Right atrium auricular region (tissue), 2 donors: ENCODE measurements around the gene PIK3R5. TPM values are rescaled to one million over a fixed set of nuclear protein-coding genes. Genes with fewer than 3 reads are reported as not detected.

ENCODE experiments used
- DNase-seq: peaks from one replicate; pipeline ENCODE4 v3.0.0-alpha.2; 2019; ENCODE audit warnings: low spot score
- H3K27ac ChIP-seq, 2 donors: fragments of 200-600 bp; sonication (generic); 1 replicate in 1 of 2; 2 replicates in 1 of 2; pipeline ENCODE4 v1.5.1; 2016 to 2019
- H3K27me3 ChIP-seq, 2 donors: fragments of 200-600 bp; sonication (generic); one replicate each; pipeline versions ENCODE4 v1.5.1 to v1.6.0; 2017 to 2019
- H3K36me3 ChIP-seq: fragments of 200-600 bp; sonication (generic); one replicate; pipeline ENCODE4 v1.5.1; 2016
- H3K4me1 ChIP-seq, 2 donors: fragments of 200-600 bp; sonication (generic); one replicate each; pipeline versions ENCODE4 v1.5.1 to v1.6.0; 2017 to 2019
- H3K4me3 ChIP-seq, 2 donors: fragments of 200-600 bp; sonication (generic); 1 replicate in 1 of 2; 2 replicates in 1 of 2; pipeline ENCODE4 v1.5.1; 2017 to 2019; ENCODE audit warnings: mild to moderate bottlenecking in 1 of 2, moderate library complexity in 1 of 2
- H3K9me3 ChIP-seq, 2 donors: fragments of 200-600 bp; sonication (generic); one replicate each; pipeline ENCODE4 v1.5.1; 2019
- CTCF ChIP-seq, 2 donors: fragments of 200-600 bp; sonication (generic); IDR thresholded peaks; one replicate each; pipeline ENCODE4 v1.5.1; 2019; ENCODE audit warnings: antibody characterized with exemption in 2 of 2
- total RNA-seq, 2 donors: library from RNA; depleted of rRNA; stranded (reverse); fragments of >200 nt; gene quantifications; one replicate each; pipeline ENCODE4 v1.1.0, GENCODE V29; 2016

PIK3R5 gene
- total RNA-seq, 2 donors from 2014 or later: 5.0 to 7.5 TPM

DNA sequence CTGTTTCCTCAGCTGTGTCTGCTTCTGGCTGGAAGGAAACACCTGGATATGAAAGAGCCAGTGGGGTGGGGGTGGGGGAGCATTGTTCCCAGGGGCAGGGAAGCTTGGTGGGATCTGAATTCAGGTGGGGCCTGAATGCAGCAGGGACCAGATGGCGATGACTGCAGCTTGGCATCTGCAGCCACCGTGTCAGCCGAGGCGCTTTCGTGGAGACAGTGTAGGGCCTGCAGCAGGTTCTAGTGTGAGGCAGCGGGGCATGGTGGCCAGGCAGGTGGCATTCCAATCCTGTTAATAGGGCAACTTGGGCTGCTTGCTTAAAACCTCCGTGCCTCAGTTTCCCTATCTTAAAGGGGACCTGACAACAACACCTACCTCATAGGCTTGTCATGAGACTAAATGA, 99.7 kb downstream of the PIK3R5 start:
- Histone ChIP-seq H3K27ac (no peak overlapping the region), H3K9me3 (no peaks in the 10 kb centered on the region), H3K4me1 (peaks cover 0 to 6% of the 10 kb centered on the region in 2 donors), H3K4me3 (no peak overlapping the region), H3K27me3 (no peaks in the 10 kb centered on the region), H3K36me3 (no peaks in the 10 kb centered on the region)
- no peak for TF ChIP-seq CTCF (IDR thresholded peaks at IDR 0.05)
- no peak for DNase-seq

- H3K36me3 ChIP-seq: no peaks in the 10 kb centered on the region
- peaks cover 0 to 6% of the 10 kb centered on the region in 2 donors for H3K4me1 ChIP-seq
- no peak overlapping the region for H3K27ac ChIP-seq
- H3K27me3 ChIP-seq: no peaks in the 10 kb centered on the region
- H3K9me3 ChIP-seq: no peaks in the 10 kb centered on the region
- DNase-seq: no peak
- no peak for TF ChIP-seq CTCF (IDR thresholded peaks at IDR 0.05)
- no peak overlapping the region for H3K4me3 ChIP-seq
Observed at GRCh38 chr17:8865385-8865784, 100.1 kb downstream of the PIK3R5 start.

DNA sequence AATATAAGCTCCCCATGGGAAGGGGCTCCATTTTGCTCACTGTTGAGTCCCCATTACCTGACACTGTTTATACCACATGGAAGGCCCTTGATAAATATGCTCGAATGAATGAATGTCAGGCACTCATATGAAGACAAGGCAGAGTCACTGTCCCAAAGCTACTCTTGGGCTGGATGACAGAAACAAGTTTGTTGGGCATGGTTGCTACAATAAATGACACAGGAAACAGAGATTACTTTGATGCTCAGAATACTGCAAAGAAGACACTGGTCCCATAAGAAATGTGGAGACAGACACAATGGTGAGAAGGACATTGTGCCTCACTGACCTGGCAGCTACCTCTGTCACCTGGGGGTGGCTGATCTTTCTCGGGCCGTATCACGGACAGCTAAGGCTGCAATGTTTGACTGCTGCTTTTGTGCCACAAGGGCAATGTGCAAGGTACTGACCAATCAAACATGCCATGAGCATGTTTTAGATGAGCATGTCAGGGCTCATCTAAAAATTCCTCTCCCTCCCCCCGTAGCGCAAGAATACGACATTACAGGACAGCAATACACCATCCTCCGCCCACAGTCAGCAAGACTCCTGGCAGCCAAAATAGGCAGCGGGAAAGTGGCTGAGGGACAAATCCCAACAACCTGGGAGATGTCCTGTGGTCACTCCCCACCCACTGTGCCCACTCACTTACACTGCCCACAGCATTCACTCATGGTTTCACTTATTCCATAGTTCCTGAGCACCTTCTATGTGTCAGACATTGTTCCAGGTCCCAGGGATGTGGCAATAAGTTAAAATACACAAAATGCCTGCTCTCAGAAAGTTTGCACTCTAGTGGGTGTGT, 103.1 kb downstream of the PIK3R5 start:
- TF ChIP-seq CTCF (IDR thresholded peaks at IDR 0.05): no peak
- Histone ChIP-seq H3K9me3 (no peaks in the 10 kb centered on the region), H3K27me3 (no peaks in the 10 kb centered on the region), H3K27ac (no peak overlapping the region), H3K36me3 (no peaks in the 10 kb centered on the region), H3K4me3 (no peak overlapping the region), H3K4me1 (peaks cover 0 to 18% of the 10 kb centered on the region in 2 donors)
- no peak for DNase-seq

DNA sequence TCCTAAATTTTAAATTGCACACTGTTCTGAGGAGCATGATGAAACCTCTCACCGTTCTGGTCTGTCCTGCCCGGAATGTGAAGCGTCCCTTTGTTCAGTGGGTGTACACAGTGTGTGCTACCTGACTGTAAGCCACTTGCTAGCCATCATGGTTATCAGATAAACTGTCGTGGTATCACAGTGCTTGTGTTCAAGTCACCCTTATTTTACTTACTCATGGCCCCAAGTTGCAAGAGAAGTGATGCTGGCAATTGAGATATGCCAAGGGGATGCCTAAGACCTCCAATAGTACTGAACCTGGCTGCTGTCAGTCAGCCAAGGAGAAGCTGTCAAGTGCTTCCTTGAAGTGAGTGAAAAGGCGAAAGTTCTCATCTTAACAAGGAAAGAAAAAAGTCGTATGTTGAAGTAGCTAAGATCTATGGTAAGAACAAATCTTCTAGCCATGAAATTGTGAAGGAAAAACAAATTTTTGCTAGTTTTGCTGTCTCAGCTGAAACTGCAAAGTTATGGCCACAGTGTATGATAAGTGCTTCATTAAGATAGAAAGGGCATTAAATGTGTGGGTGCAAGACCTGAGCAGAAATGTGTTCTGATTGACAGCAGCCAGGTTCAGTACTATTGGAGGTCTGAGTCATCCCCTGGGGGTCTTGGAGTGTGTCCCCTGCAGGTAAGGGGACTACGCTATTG, 103.9 kb downstream of the PIK3R5 start:
- Histone ChIP-seq H3K27me3 (no peaks in the 10 kb centered on the region), H3K4me3 (no peak overlapping the region), H3K27ac (no peak overlapping the region), H3K9me3 (no peaks in the 10 kb centered on the region), H3K36me3 (no peaks in the 10 kb centered on the region), H3K4me1 (peaks cover 0 to 24% of the 10 kb centered on the region in 2 donors)
- no peak for DNase-seq
- TF ChIP-seq CTCF (IDR thresholded peaks at IDR 0.05): no peak

GRCh38 chr17:8859804-8860430, 105.6 kb downstream of the PIK3R5 start:
- no peak overlapping the region for H3K4me3 ChIP-seq

More at GRCh38 chr17:8859804-8860430, 105.6 kb downstream of the PIK3R5 start:
- DNase-seq: no peak
- no peaks in the 10 kb centered on the region for H3K27me3 ChIP-seq
- no peak overlapping the region for H3K27ac ChIP-seq
- no peaks in the 10 kb centered on the region for H3K9me3 ChIP-seq
- peaks cover 0 to 24% of the 10 kb centered on the region in 2 donors for H3K4me1 ChIP-seq
- no peaks in the 10 kb centered on the region for H3K36me3 ChIP-seq
- no peak for TF ChIP-seq CTCF (IDR thresholded peaks at IDR 0.05)
